Erythroblast (primary cell): ENCODE measurements around the gene CIROP.
A peak's percentile ranks its signal among the peaks of the same experiment; 100 is the strongest.

Experiments
- DNase-seq, 2 experiments: peaks; one replicate each; lab custom pipeline; 2025; lab: John Stamatoyannopoulos, UW
- GATA1 ChIP-seq: IDR thresholded peaks from 2 replicates; pipeline ENCODE4 v1.6.1; 2011; ENCODE audit warnings: low read depth, mild to moderate bottlenecking, control low read depth, low read length, moderate library complexity
- POLR2A ChIP-seq: IDR thresholded peaks from 2 replicates; pipeline ENCODE4 v1.6.1; 2011; ENCODE audit warnings: mild to moderate bottlenecking, low read length

The CIROP gene

DNA sequence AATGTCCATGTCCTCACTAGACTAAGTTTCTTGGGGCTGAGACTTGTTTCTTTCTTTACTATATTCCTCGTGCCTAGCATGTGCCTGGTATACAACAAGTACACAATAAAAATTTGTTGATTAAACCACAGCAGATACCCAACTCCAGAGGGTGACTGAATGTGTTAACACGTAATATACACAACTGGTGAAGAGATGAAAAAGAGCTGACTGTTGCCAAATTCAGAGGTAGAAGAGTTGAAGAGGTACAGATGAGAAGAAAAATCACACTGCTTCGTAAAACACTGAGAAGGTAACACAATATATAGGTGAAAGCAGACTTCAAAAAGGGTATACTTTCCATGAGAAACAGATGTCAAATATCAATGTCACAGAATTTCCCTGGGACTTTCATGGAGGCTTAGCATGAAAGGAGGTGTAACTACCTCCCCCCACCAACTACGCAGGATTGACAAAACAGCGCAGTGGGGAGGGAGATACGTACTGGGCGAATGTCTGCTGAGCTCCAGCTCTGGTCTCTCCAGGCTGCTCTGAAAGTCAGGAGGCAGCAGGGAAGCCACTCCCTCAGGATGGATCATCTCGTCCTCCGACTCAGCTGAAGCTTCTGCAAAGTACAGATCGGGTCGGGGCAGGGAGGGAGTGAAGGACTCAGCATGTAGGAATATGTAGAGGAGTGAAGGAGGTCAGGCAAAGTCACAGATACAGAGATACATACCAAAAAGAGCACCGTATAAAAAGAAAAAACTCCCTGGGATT is 15.1 kb downstream of the CIROP start:
- TF ChIP-seq GATA1, result no peak
- no peak for DNase-seq

DNA sequence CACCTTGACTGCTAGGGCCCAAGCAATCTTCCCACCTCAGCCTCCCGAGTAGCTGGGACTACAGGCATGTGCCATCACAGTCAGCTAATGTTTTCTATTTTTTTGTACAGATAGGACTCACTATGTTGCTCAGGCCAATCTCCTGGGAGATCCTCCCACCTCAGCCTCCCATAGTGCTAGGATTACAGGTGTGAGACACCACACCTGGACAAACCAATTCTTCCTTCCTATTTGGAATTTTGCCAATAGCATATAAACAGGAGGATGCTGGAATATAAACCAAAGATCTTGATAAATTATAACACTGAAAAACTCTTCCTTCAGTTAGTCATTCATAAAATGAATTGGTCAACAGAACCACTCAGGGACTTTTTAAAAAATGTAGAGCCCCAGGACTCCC is 18.2 kb downstream of the CIROP start:
- TF ChIP-seq GATA1 (no peak), POLR2A (no peak)
- DNase-seq, result no peak

DNA sequence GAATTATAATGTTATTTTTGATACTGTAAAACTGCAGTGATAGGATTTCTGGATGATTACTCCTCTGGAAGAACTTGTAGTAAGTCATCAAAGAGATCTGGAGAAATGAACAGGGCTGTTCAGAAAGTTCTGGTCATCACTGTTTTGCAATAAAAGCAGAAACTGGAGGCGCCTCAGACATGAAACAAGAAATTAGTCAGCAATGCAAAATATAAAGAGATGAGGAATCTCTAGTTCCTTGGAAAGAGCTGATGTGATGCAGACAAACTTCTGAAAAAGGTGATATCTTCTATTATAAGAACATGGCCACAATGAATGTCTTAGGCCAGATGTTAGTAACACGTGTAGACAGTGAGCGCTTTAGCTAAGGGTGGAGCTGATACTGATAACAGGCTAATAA is 19.3 kb downstream of the CIROP start:
- TF ChIP-seq POLR2A, result no peak
- no peak for TF ChIP-seq GATA1
- DNase-seq, result no peak

DNA sequence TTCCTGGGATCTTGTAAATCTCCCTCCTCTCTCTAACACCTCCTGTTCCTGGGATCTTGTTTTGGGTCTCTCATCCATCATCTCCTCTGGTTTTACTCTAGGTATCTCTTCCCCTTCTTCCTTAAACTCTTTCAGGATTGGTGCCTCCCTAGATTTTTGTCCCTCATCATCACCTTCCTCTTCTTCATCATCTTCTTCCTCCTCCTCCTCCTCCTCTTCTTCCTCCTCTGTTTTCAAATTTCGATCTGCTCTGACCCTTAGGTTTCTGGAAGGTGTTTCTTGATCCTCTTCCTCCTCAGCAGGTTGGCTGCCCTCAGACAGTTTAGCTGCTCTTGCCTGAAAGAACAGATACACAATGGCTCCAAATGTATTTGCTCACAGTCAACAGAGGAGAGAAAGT is 24.3 kb downstream of the CIROP start:
- no peak for DNase-seq
- TF ChIP-seq POLR2A (no peak), GATA1 (no peak)

DNA sequence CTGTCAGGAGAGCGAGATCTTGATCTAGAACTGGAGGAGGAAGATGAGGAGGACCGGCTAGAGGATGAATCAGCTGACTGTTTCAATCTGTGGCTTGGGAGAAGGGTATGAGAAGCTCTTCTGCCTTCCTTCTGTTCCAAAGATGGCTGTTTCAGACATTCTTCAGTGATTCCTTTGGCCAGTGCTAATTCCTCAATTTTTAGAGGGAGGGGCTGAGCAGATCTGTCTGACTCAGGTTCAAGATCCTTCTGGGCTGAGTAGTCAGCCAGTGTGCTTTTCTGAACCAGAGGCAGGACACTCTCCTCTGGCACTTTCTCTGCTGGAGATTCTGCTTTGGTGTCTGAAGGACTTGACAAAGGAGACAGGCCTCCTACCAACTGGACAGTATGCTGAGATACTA is 25.1 kb downstream of the CIROP start:
- no peak for DNase-seq
- TF ChIP-seq POLR2A, result no peak
- TF ChIP-seq GATA1, result no peak

DNA sequence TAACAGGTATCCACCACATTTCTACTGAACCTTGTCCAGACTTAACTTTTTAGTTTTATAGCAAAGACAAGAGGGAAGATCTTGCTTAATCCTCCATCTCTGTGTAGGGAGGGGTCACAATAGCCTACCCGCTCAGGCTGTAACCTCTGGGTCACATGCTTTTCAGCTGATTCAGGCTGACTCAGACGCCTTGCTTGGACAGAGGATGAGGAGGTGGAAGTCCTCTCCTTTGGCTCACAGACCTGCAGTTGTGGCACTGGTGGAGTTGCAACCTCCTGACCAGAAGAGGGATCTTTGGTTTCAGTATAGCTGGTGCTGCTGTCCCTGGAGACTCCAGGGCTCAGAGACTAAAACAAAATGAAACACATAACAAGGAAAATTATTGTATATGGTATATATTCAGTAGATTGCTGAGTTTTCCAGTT is 26.1 kb downstream of the CIROP start:
- no peak for DNase-seq

DNA sequence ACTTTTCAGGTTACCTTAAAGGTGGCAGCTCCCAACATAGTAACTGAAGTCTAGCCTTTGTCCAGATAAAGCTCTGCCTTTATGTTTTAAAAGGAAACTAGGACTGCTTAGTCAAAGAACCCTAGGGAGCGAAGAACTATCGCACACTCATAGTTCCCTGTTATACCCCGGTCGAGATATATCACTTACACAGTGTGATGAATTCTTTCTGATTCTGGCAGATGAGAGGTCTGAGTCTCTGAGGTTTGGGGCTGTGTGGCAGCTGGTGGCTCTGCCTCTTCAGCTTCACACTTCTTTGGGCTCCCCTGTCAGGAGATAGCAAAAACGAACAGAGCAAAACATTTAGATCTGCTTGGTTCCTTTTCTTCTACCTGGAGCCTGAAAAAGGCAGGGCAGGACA is 26.8 kb downstream of the CIROP start:
- TF ChIP-seq POLR2A (no peak), GATA1 (no peak)
- DNase-seq, result no peak

More for the DNA sequence above, 26.1 kb downstream of the CIROP start:
- TF ChIP-seq POLR2A (no peak), GATA1 (no peak)

DNA sequence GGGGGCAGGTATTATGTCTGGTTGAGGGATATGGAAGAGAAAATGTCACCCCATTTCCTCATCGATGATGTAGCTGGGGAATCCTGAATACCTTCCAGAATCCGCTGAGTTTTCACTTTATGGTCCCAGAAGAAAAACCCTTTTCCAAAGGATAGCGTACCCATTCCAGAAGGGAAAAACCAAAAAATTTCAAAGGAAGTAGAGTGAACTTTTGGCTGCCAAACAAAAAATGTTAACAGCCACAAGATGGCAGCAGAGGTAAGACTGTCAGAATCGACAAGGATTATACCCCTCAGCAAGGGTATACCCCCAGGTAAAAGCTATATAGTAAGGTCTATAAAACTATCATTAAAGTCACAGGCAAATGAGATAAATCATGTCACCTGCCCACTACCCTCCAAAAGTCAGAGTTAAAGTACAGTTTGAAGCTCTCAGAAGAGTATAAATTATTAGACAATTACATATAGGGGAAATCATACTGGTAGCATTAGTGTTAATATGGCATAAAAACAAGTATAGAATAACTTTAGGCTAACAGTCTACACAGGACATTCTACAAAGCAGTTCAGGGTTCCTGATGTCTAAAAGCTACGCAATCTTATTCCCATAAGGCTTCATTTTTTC is 27.9 kb downstream of the CIROP start:
- TF ChIP-seq POLR2A, result no peak
- TF ChIP-seq GATA1, result no peak
- DNase-seq, result no peak

DNA sequence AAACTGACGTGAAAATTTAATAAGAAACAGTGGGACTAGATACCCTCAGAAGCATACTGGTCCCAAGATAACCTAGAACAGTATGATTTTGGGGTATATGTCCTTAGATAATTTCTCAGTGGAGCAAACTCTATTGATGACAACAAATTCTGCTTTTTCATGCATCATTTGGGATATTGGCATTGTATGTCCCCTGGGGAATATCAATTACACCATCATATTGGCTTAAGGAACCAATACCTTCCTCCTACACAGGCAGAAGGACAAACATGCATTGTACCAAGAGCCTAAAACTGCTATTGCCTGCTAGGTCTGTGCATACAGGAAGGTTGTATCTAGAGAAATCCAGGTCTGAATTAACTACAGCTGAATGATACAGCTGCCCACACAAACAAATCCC is 29.9 kb downstream of the CIROP start:
- DNase-seq, result no peak
- TF ChIP-seq POLR2A (no peak), GATA1 (no peak)

DNA sequence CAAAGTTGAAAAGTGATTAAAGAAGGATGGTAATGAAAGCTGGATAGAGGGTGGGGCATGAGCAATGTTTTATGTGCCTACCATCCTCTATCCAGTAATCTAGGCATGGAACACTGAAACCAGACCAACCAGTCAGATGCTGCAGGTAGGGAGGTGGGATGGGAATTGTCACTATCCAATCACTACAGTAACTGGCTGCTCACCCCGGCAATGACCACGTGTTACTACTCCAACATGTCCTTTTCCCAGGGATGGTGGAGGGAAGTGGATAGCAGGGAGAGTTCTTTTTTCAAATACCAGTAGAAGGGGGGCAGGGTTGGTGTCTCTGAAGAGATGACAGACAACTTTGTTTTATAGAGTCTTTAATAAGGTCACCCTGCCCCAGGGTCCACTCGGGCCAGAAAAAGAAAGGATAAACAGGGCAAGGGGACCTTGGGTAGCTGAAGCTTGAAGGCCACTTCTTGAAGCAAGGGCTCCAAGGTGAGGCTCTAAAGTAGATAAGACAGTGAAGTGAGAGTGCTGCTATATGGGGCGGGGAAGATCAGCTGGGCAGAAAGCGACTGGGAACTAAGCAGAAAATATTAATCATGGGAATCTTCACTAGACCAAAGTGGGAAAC is 32.8 kb downstream of the CIROP start:
- TF ChIP-seq GATA1 (no peak), POLR2A (no peak)

DNA sequence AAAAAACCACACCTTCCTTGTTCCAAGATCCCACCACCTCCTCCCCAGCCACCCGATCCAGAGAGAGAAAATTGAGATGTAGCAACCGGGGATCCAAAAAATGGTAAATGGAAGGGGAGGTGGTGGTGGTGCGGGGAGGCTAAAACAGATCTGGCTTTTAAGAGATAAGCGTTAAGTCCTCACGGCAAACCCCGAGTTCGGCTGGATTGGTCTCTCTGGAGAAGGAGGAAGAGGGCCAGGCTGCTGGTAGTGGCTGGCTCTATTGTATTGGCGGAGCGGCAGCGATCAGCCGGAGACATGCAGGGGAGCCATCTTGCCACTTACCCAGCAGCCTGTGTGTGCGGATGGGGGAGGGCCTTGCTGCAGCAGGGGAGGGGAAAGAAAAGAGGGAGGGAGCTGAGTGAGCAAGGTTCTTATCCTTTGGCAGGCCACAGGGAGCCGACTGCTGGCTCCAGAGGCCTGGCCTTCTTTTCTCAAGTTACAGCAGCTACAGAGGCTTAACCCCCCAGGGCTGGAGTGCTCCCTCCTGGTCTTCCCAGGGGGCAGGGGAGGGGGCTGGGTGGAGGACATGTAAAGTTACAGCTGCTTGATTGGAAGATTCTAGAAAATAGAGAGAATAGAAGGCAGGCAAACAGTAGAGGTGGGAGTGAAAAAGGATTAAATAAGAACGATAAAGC is 33.4 kb downstream of the CIROP start:
- peak; percentile 72 for TF ChIP-seq POLR2A
- no peak for TF ChIP-seq GATA1
- DNase-seq, result no peak

More for the DNA sequence above, 32.8 kb downstream of the CIROP start:
- DNase-seq, result no peak

DNA sequence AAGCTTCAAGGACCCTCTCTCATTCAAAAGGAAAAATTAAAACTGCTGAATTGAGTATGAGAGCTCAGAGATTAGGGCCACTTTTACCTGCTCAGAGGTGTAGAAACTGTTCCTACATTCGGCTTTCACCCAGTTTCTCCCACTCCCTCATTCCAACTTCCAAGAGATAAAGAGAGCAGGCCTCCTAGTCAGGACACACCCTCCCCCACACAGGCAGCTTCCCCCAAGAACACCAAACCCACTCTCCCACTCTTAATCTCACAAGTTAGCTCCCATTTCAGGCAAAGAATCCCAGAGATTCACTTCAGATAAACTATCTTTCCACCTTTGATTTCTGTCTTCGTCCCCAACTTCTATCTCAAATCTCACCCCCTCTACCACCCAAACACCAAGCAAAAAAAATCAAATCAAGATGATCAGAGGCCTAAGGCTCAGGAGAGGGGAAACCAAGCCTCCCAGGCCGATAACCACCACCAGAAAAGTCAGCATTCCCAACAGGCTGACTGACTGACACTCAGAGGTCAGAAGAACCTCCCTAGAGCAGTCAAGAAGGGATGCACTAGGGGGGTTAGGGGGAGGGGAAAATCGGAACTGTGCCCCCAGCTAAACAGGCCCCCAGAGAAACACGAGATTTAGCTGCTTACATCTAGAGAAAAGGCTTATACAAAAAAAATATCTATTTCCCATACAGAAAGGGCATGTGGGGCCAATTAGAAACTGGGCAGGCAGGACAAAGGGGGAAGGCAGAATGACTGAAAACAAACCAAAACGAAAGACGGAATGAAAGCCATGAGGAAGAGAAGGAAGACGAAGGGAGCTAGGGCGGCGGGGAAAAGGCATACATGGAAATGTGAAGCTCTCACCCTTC is 34.3 kb downstream of the CIROP start:
- no peak for TF ChIP-seq POLR2A
- TF ChIP-seq GATA1, result no peak
- no peak for DNase-seq

DNA sequence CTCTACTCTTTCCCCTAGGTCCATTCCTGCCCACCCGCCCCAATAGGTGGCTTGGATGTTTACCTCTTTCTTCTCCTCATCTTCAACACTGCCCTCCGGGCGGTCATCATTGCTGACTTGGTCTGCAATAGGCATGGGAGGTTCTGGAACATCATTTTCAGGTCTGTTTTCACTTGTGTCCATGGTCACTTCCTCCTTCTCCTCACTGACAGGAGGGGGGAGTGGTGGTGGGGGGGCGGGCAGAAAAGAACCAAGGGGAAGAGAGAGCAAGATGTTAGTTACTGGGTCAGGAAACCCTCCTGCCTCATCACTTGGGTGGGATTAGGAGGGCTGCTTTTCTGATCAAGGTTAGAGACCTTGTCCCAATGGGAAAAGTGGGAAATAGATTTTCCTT is 35.4 kb downstream of the CIROP start:
- TF ChIP-seq POLR2A (no peak), GATA1 (no peak)
- DNase-seq, result no peak
